ENCODE results near the gene KCNA10. TPM values are rescaled to one million over a fixed set of nuclear protein-coding genes. Genes with fewer than 3 reads are reported as not detected.

Gene KCNA10
- total RNA-seq, 1 experiment from 2014 or later: not detected

GRCh38 chr1:110520827-110521226, 1.9 kb upstream of the KCNA10 start (continued):
- no peak for TF ChIP-seq ARID4B (CRISPR knock-in tag; IDR thresholded peaks at IDR 0.05; ENCODE audit: borderline replicate concordance)

GRCh38 chr1:110515891-110516290, 3.1 kb downstream of the KCNA10 start:
- DNase-seq (ENCODE audit: low spot score): no peak
- ChIA-PET CTCF (interaction anchor here (1.0 kb wide), 2 partner anchors 8 to 90 kb away, joined by 3 read pairs; partner anchors contain the start of gene KCNA2), POLR2A (no interaction called here)
- H3K36me3 Mint-ChIP-seq: peaks cover 12% of the 10 kb centered on the region
- H3K27ac Mint-ChIP-seq: no peak overlapping the region
- H3K9me3 Mint-ChIP-seq: peaks cover 27% of the 10 kb centered on the region
- ATAC-seq: no peak
- H3K4me1 Mint-ChIP-seq: peaks cover 21% of the 10 kb centered on the region
- H3K4me3 Mint-ChIP-seq: no peak overlapping the region
- H3K27me3 Mint-ChIP-seq (ENCODE audit: low read depth): peaks cover 3% of the 10 kb centered on the region
- TF ChIP-seq, protein P1, sequence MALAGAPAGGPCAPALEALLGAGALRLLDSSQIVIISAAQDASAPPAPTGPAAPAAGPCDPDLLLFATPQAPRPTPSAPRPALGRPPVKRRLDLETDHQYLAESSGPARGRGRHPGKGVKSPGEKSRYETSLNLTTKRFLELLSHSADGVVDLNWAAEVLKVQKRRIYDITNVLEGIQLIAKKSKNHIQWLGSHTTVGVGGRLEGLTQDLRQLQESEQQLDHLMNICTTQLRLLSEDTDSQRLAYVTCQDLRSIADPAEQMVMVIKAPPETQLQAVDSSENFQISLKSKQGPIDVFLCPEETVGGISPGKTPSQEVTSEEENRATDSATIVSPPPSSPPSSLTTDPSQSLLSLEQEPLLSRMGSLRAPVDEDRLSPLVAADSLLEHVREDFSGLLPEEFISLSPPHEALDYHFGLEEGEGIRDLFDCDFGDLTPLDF (CRISPR knock-in tag; IDR thresholded peaks at IDR 0.05): no peak
- no peak for TF ChIP-seq TEAD1 (CRISPR knock-in tag; IDR thresholded peaks at IDR 0.05)
- no peak for TF ChIP-seq IRF1 (CRISPR knock-in tag; IDR thresholded peaks at IDR 0.05)
- no peak for TF ChIP-seq ZNF232 (CRISPR knock-in tag; IDR thresholded peaks at IDR 0.05)
- no peak for TF ChIP-seq NR3C1 (CRISPR knock-in tag; conservative IDR thresholded peaks at IDR 0.05; ENCODE audit: low read depth)

DNA sequence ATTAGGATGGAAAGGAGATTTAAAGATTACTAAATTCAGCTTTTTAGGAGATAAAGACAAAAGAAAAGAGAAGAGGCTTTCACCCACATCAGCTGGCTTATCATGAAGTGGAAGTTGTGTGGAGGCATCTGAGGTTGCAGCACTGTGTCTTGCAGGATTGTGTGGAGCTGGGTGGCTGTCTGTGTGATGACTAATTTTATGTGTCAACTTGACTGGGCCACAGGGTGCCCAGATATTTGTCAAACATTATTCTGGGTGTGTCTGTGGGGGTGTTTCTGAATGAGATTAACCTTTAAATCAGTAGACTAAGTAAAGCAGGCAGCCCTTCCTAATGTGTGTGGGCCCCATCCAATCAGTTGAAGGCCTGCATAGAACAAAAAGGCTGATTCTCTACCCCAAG, 3.9 kb downstream of the KCNA10 start:
- H3K36me3 Mint-ChIP-seq: peaks cover 12% of the 10 kb centered on the region
- peaks cover 27% of the 10 kb centered on the region for H3K9me3 Mint-ChIP-seq
- POLR2A ChIA-PET: no interaction called here
- peaks cover 3% of the 10 kb centered on the region; the same call in 1 of the 2 replicates for H3K27me3 Mint-ChIP-seq (ENCODE audit: low read depth)
- TF ChIP-seq ZNF416 (CRISPR knock-in tag; IDR thresholded peaks at IDR 0.05) (peak; percentile 78; the same call in 1 of the 2 replicates), ZNF425 (CRISPR knock-in tag; conservative IDR thresholded peaks at IDR 0.05) (no peak)
- no peak overlapping the region for H3K4me3 Mint-ChIP-seq
- ATAC-seq: no peak
- H3K4me1 Mint-ChIP-seq: peaks cover 21% of the 10 kb centered on the region
- CTCF ChIA-PET: interaction anchor here (1.0 kb wide), 1 partner anchor 91 kb away, joined by 3 read pairs; the partner anchor contains the start of gene KCNA2
- DNase-seq (ENCODE audit: low spot score): no peak
- no peak overlapping the region for H3K27ac Mint-ChIP-seq

DNA sequence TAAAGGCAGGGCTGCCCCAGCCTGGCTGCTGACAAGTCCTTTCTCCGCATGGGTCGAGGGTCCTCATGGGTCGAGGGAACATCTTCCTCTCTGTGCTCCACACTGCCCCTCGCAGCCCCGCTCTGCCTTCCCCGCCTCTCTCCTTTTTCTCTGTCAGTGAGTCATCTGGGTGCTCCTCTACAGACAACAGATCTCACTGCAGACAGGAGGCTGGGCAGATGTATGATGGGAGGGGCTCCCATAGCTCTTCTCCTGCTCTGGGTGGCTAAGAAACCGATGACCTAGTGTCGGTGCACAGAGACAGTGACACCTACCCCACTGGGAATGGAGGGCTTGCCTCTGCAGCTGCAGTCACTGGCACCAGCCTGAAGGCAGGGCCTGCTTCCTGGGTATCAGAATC, 5.5 kb downstream of the KCNA10 start:
- no peak overlapping the region; the same call in 1 of the 2 replicates for H3K27ac Mint-ChIP-seq
- ChIA-PET POLR2A (no interaction called here), CTCF (interaction anchor here (0.9 to 2.5 kb wide), 3 partner anchors 10 to 106 kb away, joined by 6 to 12 read pairs (median 11); no protein-coding TSS in a partner anchor)
- DNase-seq (ENCODE audit: low spot score) (no peak), ATAC-seq (peak; percentile 91)
- no peak overlapping the region for H3K4me3 Mint-ChIP-seq
- peaks cover 24% of the 10 kb centered on the region for H3K9me3 Mint-ChIP-seq
- peaks cover 12% of the 10 kb centered on the region for H3K36me3 Mint-ChIP-seq
- H3K27me3 Mint-ChIP-seq (ENCODE audit: low read depth): peaks cover 3% of the 10 kb centered on the region; the same call in 1 of the 2 replicates
- peaks cover 22% of the 10 kb centered on the region for H3K4me1 Mint-ChIP-seq
- TF ChIP-seq GTF2I (CRISPR knock-in tag; conservative IDR thresholded peaks at IDR 0.05) (no peak), ERG (CRISPR knock-in tag; IDR thresholded peaks at IDR 0.05) (no peak), ZSCAN18 (CRISPR knock-in tag; IDR thresholded peaks at IDR 0.05) (no peak), TEAD4 (CRISPR knock-in tag; IDR thresholded peaks at IDR 0.05) (no peak), NFE2L1 (CRISPR knock-in tag; IDR thresholded peaks at IDR 0.05) (no peak), CDX4 (CRISPR knock-in tag; IDR thresholded peaks at IDR 0.05; ENCODE audit: borderline replicate concordance) (no peak)

All from WTC11 (cell line).